Lower lobe of right lung (tissue), 2 donors: Measurements from ENCODE around the gene PER2. TPM values are rescaled to one million over a fixed set of nuclear protein-coding genes. Genes with fewer than 3 reads are reported as not detected.

Experiments
- ATAC-seq, 2 donors: fragments of 200-7000 bp; cut with Tn5 transposase; one replicate each; pipeline ENCODE4 v1.9.1; 2020 to 2022; ENCODE audit warnings: mild to moderate bottlenecking in 2 of 2, moderate library complexity in 2 of 2
- DNase-seq: peaks from one replicate; pipeline ENCODE4 v3.0.0-alpha.2; 2020
- H3K27ac ChIP-seq: fragments of 200-600 bp; one replicate; pipeline ENCODE4 v1.8.0; 2022
- H3K27me3 ChIP-seq: fragments of 200-600 bp; one replicate; pipeline ENCODE4 v1.8.0; 2022; ENCODE audit warnings: low read depth
- H3K36me3 ChIP-seq: fragments of 200-600 bp; one replicate; pipeline ENCODE4 v1.8.0; 2022; ENCODE audit warnings: mild to moderate bottlenecking
- H3K4me1 ChIP-seq: fragments of 200-600 bp; one replicate; pipeline ENCODE4 v1.8.0; 2022
- H3K4me3 ChIP-seq: fragments of 200-600 bp; one replicate; pipeline ENCODE4 v1.8.0; 2022; ENCODE audit warnings: mild to moderate bottlenecking
- H3K9me3 ChIP-seq: fragments of 200-600 bp; one replicate; pipeline ENCODE4 v1.8.0; 2022
- intact Hi-C: fragments of 100-400 bp; cut with DNase I; formaldehyde crosslinking; loops from one replicate; pipeline ENCODE4 v1.11.0; 2022
- total RNA-seq: library from RNA; stranded (reverse); fragmentation: NEBNext Ultra II Directional; extraction: Animal tissue kit (Norgen Biotek cat#: 25700); gene quantifications from one replicate; pipeline ENCODE4 v1.2.1, GENCODE V29; 2021
- TF ChIP-seq, protein P1 (sequence below): fragments of 200-600 bp; IDR thresholded peaks from one replicate; pipeline ENCODE4 v1.8.0; 2022; ENCODE audit warnings: antibody characterized with exemption, mild to moderate bottlenecking
- donor health status: DM: no; HTN: yes; CAD: no; lungs with severe emphysema.

PER2 gene
- total RNA-seq, 1 donor from 2014 or later, result 24.9 TPM

DNA sequence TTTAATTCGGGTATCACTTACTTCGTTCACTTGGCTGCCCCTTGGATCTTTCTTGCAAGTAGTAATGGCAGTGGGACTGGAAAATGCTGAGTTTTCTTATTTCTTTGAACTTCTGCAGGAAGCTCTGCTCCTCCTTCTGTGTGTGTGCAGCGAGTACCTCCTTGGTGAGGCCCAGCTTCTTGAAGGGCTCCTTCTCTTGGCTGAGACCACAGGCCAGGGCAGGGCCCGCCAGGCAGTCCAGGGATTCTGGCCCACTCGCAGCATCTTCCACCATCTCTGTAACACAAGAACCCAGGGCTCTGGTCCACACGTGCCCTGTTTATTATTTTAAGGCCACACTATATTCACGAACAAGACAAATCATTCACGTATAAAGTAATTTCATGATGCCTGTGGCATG, 32.8 kb downstream of the PER2 start:
- Histone ChIP-seq H3K4me1 (peaks cover 5% of the 10 kb centered on the region), H3K27ac (no peak overlapping the region), H3K4me3 (no peak overlapping the region), H3K9me3 (no peaks in the 10 kb centered on the region), H3K36me3 (peaks cover 95% of the 10 kb centered on the region), H3K27me3 (no peaks in the 10 kb centered on the region)
- TF ChIP-seq, protein P1, sequence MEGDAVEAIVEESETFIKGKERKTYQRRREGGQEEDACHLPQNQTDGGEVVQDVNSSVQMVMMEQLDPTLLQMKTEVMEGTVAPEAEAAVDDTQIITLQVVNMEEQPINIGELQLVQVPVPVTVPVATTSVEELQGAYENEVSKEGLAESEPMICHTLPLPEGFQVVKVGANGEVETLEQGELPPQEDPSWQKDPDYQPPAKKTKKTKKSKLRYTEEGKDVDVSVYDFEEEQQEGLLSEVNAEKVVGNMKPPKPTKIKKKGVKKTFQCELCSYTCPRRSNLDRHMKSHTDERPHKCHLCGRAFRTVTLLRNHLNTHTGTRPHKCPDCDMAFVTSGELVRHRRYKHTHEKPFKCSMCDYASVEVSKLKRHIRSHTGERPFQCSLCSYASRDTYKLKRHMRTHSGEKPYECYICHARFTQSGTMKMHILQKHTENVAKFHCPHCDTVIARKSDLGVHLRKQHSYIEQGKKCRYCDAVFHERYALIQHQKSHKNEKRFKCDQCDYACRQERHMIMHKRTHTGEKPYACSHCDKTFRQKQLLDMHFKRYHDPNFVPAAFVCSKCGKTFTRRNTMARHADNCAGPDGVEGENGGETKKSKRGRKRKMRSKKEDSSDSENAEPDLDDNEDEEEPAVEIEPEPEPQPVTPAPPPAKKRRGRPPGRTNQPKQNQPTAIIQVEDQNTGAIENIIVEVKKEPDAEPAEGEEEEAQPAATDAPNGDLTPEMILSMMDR, result no peak
- ATAC-seq (no peak), DNase-seq (peak; percentile 6)
- intact Hi-C loops, result no loop called here

DNA sequence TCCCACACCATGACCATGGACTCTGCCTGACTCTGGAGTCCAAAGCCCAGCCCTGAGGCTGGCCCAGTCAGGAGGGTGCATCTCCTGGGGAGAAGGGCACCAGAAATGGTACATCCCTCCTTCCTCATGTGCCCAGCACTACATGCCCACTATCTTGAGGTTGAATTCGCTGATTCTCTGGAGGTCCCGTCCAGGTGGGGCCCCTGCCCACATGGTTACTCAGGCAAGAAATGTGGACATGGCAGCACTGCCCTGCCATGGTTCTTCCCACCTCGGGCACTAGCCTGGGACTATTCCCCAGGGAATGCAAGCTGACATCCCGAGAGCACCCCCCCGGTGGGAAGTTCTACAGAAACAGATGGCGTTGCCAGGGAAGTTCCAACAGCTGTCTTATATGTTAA, 33.3 kb downstream of the PER2 start:
- H3K27ac ChIP-seq, result no peak overlapping the region
- H3K27me3 ChIP-seq, result no peaks in the 10 kb centered on the region
- DNase-seq, result peak; percentile 35
- intact Hi-C loops, result no loop called here
- H3K4me1 ChIP-seq, result peaks cover under 1% of the 10 kb centered on the region
- H3K4me3 ChIP-seq, result no peak overlapping the region
- TF ChIP-seq, protein P1, result no peak
- H3K9me3 ChIP-seq, result no peaks in the 10 kb centered on the region
- no peak for ATAC-seq
- peaks cover 97% of the 10 kb centered on the region for H3K36me3 ChIP-seq

DNA sequence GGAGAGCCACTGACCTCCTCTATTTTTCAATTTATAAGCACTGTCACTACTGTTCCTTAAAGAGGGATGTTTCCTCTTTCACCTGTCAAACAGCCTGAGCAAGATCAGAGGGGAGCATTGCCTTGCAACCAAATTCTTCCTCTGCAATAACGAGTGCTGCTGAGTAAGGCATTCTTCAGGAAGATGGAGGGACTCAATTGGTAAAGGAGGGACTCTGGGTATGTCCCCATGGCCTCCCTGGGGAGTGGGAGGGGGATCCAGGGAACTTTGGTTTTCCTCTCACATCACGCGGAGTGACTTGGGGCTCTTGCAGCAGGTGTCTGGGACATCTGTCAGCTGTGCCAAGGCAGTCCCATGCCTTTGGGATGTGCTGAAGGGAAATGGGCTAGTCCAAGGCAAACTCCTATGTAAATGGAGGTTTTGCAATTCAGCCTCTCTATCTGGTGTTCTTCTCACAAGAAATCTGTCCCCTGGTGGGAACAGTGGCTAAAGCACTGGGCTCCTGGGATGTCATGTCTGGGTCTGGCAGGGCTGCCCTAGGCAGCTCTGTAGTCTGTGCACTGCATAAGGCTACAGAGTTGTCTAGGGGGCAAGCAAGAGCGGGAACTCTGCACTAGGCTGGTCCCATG, 34.2 kb downstream of the PER2 start:
- Histone ChIP-seq H3K36me3 (peaks cover 100% of the 10 kb centered on the region), H3K4me1 (no peaks in the 10 kb centered on the region), H3K27me3 (no peaks in the 10 kb centered on the region), H3K9me3 (no peaks in the 10 kb centered on the region), H3K27ac (no peak overlapping the region), H3K4me3 (no peak overlapping the region)
- TF ChIP-seq, protein P1, result no peak
- intact Hi-C loops, result no loop called here
- peak; percentile 23 for DNase-seq
- ATAC-seq, result no peak

DNA sequence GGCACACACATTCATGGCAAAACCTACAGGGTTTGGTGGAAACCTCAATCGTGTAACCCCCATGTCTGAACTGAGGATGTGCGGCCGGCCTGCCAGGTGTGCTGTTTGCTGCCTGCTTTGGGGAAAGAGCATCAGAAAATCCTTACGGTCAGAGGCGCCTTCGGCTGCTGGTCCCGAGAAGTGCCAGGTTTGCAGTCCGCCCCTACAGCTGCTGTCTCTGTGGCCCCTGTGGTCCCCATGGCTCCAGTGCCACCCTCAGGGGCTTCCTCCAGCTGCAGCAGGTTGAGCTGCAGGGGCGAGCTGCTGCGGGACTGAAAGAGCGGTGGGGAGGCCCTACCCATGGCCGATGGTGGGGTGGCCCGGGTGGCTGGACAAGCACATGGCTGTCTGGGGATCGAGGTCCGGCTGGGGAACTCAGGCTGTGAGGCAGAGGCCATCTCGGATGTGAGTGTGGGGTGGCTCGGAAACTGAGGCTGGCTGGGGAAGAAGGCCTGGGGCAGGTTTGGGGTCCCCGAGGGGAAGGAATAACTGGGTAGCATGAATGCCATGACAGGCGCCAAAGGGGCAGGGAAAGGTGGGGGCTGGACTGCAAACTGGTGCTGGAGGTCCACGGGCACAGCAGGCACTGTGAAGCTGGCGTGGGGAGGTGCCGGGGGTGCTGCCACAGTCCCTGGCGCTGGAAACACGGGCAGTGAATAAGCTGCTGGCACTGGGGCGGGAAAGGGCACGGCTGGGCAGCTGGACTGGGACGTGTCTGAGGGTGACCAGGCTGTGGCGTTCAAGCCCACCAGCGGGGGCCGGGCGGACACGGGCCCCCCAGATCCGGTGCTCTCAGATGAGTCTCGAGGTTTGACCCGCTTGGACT, 35.4 kb downstream of the PER2 start:
- intact Hi-C loops, result no loop called here
- peak; percentile 40 for DNase-seq

DNA sequence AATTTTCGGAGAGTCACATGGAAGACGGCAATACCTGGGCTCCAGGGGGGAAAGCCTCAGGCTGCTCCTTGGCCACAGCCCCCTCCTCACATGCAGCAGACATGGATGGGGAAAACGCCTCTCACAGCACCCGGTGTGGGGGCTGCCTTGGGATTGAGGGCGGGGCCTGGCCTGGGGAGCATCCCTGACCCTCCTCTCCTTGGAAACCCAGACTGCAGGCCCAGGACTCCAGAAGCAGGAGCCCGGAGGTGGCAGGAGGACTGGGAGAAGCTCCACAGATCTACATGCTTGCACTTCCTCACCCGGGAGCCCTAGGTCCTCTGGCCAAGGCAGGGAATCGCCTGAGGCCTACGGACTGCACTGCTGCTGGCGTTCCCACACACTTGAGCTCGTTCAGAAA, 36.4 kb downstream of the PER2 start:
- peak; percentile 20 for DNase-seq
- no peak for ATAC-seq
- H3K4me3 ChIP-seq, result no peak overlapping the region
- no peak overlapping the region for H3K27ac ChIP-seq
- H3K36me3 ChIP-seq, result peaks cover 99% of the 10 kb centered on the region
- H3K9me3 ChIP-seq, result no peaks in the 10 kb centered on the region
- TF ChIP-seq, protein P1, result no peak
- peaks cover 5% of the 10 kb centered on the region for H3K4me1 ChIP-seq
- H3K27me3 ChIP-seq, result no peaks in the 10 kb centered on the region
- intact Hi-C loops, result no loop called here

More for the DNA sequence above, 35.4 kb downstream of the PER2 start:
- Histone ChIP-seq H3K9me3 (no peaks in the 10 kb centered on the region), H3K27ac (no peak overlapping the region), H3K36me3 (peaks cover 99% of the 10 kb centered on the region), H3K4me1 (peaks cover under 1% of the 10 kb centered on the region), H3K27me3 (no peaks in the 10 kb centered on the region), H3K4me3 (no peak overlapping the region)
- TF ChIP-seq, protein P1, result no peak
- no peak for ATAC-seq
